Left lobe of liver (tissue), 2 donors: ENCODE results near the gene SLC38A8. TPM values are rescaled to one million over a fixed set of nuclear protein-coding genes. Genes with fewer than 3 reads are reported as not detected.

Experiments used
- ATAC-seq: fragments of 200-7000 bp; cut with Tn5 transposase; one replicate; pipeline ENCODE4 v1.9.1; 2020; ENCODE audit warnings: mild to moderate bottlenecking, moderate library complexity
- DNase-seq: peaks from one replicate; pipeline ENCODE4 v3.0.0-alpha.2; 2020; ENCODE audit warnings: low spot score
- total RNA-seq: library from RNA; stranded (reverse); gene quantifications from one replicate; pipeline ENCODE4 v1.2.1, GENCODE V29; 2021
- donor health status: DM: no; HTN: no; CAD: no; lungs with moderate emphysema.
- donor health status: DM: no; HTN: yes; CAD: no.

The SLC38A8 gene
- total RNA-seq, 1 donor from 2014 or later, result not detected

DNA sequence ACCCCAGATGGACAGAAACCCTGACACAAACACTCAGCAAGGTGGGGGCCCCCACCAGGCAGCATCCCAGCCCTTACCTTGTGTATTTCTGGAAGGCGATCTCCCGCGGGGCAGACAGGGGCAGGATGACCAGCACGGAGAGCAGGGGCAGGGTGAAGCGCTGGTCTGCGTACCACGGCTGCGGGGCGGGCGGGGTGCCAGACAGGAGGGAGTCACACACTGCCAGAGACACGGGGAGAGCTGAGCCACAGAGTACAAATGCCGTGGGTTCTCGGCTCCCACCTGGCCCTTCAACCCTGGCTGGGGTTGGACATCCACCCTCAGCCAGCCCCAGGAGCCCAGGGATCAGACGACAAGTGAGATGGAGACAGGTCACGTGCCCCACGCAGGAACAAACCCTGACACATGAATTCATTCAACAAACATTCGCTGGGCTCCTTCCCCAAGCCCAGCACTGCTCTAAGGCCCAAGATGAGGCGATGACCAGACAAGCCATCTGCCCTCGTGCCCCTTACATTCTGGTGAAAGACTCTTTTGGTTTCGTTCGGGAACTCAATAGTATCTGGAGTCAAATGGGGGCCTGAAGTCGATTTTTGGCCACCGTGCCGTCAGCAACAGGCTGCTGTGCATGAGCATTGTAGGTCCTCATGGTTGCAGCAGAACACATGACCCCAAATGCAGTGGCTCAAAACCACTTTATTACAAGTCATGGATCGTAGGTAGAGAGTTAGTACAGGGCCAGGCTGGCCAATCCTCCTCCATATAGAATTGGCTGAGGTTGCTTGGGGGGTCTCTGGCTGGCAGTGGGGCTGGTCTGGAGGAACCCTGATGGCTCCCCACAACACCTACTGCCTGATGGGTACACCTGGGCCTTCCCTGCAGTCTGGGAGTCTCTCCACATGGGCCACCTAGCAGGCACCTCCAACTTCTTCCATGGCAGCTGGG, 9.1 kb downstream of the SLC38A8 start:
- no peak for ATAC-seq
- no peak for DNase-seq

DNA sequence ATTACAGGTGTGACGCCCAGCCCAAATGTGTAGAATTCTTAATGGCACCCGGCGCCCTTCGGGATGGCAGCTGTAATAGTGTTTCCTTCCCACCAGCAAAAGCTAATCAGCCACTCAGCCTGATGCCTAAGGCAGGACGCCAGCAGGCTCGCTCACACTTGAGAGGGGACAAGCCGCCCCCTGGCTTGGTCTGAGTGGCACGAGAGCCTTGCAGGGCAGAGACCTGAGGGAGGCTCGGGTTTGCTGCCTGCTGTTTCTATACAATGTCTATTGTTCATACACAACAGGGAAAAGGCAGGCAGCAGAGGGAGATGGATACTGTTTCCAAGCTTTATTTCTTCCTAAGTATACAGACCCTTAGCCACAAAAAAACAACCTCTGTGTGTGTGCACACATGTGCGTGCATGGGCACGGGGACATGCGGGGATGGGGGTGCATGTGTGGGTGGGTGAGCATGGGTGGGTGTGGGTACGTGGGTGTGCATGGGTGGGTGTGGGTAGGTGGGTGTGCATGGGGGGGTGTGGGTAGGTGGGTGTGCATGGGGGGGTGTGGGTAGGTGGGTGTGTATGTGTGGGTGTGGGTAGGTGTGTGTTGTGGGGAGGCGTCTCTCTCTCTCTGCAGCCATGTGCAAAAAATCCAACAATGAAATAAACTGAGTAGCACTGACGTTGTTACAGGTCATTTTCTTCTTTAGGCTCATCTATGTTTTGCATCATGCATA, 10.0 kb downstream of the SLC38A8 start:
- DNase-seq (no peak), ATAC-seq (no peak)

DNA sequence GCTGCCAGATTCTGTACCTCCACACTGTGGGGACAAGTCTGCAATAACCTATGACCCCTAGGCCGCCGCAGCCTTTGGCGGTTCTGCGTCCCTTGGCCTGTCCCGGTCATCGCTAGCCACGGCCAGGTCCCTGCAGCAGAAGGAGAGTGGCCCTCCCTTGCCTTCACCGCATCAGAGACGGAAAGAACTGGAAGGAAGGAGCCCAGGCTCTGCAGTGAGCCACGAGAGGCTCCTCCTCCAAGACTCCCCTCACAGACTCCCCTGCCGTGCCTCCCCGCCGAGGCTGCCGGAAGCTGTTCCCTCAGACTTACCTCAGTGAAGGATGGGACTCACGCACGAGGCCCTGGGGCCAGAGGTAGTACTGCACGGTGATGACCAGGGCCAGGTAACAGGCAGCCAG, 11.0 kb downstream of the SLC38A8 start:
- DNase-seq (no peak), ATAC-seq (no peak)

- DNase-seq (no peak), ATAC-seq (no peak)
These were observed 13.1 kb downstream of the SLC38A8 start for GRCh38 chr16:84029297-84030047.

- DNase-seq (no peak), ATAC-seq (no peak)
These were observed 15.0 kb downstream of the SLC38A8 start for GRCh38 chr16:84027625-84028024.

GRCh38 chr16:84026606-84027005, 16.0 kb downstream of the SLC38A8 start:
- ATAC-seq, result no peak

GRCh38 chr16:84024854-84025253, 17.7 kb downstream of the SLC38A8 start:
- no peak for DNase-seq
- ATAC-seq, result no peak

More at GRCh38 chr16:84026606-84027005, 16.0 kb downstream of the SLC38A8 start:
- DNase-seq, result no peak

DNA sequence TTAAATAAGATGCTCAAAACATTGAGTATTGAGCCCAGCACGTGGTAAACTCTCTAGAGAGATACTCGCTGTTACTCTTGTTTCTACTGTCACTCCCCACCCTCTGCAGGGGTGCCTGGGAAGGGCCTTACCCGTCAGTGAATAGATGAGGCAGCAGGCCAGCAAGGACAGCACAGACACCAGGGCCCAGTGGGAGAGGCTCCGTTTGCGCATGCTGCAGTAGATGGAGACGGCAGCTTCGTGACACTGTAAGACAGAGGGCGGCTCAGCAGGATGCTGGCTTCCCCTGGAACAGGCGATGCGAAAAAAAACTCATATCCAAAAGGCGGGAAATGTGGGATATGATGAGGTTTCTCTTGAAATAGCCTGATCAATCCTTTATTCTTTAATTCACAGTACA, 20.0 kb downstream of the SLC38A8 start:
- no peak for ATAC-seq
- DNase-seq, result no peak

- DNase-seq (no peak), ATAC-seq (no peak)
These were observed 21.1 kb downstream of the SLC38A8 start for GRCh38 chr16:84021488-84021887.

DNA sequence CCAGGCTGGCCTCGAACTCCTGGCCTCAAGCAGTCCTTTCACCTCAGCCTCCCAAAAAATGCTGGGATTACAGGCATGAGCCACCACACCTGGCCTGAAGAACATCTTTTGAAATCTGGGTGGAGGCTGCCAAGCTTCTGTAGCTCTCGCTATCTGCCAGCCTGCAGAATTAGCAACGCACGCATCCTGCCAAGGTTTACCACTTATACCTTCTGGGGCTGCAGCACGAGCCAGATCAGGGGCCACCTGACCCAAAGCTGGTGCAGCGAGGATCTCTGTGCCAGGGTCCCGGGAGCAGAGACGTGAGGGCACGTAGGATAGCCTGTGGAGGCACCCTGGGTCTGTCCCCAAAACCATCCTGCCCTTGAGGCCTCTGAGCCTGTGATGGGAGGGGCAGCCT, 22.2 kb downstream of the SLC38A8 start:
- no peak for DNase-seq
- no peak for ATAC-seq

DNA sequence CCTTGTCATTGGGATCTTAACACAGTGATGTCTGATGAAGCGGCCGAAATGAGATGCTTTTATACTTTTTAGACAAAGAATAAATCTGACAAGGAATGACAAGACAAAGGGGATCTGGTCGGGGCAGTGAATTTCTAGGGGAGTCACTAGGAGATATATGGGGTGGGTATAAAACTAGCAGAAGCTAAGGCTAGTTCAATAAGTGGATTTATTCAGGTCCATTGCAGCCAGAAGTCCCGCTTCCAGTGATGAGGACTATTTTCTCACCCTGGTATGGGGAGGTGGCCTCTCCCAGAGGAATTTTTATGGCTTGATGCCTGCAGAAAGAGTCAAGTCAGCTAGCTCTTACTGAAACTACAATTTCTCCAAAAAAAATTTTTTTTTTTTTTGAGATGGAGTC, 23.9 kb downstream of the SLC38A8 start:
- ATAC-seq, result no peak

GRCh38 chr16:84016477-84016876, 26.1 kb downstream of the SLC38A8 start:
- DNase-seq (no peak), ATAC-seq (no peak)

More for the DNA sequence above, 23.9 kb downstream of the SLC38A8 start:
- no peak for DNase-seq

DNA sequence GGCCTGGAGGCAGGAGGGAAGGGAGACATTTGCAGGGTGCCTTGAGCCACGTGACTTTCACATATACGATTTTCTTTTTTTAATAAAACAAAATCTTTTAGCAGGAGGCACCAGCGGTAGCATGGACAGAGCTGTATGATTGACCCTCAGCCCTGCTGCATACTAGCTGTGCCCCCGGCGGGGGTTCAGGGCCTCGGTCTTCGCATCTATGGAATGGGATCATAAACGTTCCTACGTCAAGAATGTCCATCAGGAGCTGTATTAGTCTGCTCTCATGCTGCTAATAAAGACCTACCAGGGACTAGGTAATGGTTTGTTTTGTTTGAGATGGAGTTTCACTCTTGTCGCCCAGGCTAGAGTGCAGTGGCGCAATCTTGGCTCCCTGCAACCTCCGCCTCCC, 27.2 kb downstream of the SLC38A8 start:
- ATAC-seq, result no peak
- no peak for DNase-seq

DNA sequence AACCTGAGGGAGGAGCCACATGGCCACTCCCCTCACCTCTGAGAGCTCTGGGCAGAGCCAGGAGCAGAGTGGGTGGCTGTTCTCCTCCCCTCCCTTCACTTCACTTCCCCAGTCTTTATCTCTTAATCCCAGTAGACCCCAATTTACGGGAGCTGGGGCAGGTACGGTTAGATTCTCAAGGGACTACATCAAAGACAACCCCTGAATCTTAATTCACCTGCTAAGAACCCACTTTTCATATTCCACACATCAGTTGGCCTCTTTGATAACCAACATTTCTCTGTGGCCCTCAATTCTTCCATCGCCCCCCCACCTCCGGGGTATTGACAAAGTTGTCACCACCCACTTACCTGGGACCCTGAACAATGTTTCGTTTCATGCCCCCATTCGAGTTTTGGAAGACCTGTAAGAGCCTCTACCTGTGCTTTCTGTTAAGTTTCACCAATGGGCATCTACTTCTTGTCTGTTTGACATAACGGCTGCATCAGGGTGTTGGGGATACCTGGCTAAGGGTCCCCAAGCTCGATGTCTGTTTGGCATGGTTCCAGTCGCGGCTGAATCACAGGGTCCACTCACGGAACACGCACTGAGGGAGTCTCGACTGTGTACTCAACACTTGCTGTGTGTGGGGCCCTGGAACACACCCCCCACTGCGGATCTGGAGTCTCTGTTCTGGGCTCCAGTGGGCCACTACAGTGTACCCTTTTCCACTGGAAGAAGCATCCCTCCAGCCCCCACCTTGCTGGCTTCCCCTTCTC, 27.8 kb downstream of the SLC38A8 start:
- ATAC-seq (no peak), DNase-seq (no peak)

DNA sequence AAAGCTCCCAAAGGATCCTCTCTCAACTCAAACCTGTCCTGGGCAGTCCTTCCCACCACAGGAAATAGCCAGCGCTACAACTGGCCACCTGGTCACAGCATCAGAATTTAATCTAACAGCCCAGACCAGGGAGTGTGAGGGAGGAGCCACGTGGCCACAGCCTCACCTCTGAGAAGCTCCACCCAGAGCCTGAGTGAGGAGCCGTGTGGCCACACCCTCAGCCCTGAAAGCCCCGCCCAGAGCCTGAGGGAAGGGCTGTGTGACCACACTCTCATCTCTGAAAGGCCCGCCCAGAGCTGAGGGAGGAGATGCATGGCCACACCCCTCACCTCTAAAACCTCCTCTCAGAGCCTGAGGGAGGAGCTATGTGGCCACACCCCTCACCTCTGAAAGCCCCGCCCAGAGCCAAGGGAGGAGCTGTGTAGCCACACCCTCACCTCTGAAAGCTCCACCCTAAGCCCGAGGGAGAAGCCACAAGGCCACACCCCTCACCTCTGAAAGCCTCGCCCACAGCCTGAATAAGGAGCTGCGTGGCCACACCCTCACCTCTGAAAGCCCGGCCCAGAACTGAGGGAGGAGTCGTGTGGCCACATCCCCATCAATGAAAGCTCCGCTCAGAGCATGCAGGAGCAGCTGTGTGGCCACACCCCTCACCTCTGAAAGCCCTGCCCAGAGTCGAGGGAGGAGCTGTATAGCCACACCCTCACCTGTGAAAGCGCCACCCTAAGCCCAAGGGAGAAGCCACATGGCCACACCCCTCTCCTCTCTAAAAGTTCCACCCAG, 28.6 kb downstream of the SLC38A8 start:
- no peak for DNase-seq
- ATAC-seq, result peak; percentile 71

GRCh38 chr16:84009282-84009681, 33.3 kb downstream of the SLC38A8 start:
- DNase-seq, result no peak
- no peak for ATAC-seq

GRCh38 chr16:84007965-84008364, 34.6 kb downstream of the SLC38A8 start:
- ATAC-seq (no peak), DNase-seq (no peak)

- DNase-seq, result no peak
- no peak for ATAC-seq
These were observed 35.1 kb downstream of the SLC38A8 start for GRCh38 chr16:84007520-84007919.

DNA sequence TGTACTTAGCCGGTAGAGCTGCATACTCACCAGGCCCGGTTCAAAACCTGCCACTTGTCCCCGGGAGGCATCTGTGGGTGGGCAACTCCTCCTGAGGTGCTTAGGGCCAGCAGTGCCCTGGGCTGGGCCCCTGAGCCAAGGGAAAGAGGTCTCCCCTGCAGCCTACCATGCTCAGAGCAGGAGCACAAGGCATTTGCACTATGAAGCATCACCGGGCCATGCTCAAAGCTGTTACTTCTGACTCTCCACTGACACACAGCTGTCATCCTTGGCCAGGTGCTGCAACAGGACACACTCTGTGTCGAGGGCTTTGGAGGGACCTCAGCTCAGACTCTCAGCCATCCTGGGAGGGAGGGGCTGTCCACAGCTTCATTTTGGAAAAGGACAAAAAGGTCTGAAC, 37.2 kb downstream of the SLC38A8 start:
- ATAC-seq (peak; percentile 37), DNase-seq (no peak)

GRCh38 chr16:84004442-84004841, 38.2 kb downstream of the SLC38A8 start:
- DNase-seq (no peak), ATAC-seq (peak; percentile 20)
